K562 (cell line): Measurements from ENCODE around the gene SFMBT2. TPM values are rescaled to one million over a fixed set of nuclear protein-coding genes. Genes with fewer than 3 reads are reported as not detected.

Experiments used
- EGR1 ChIP-seq: fragments of 450-650 bp; conservative IDR thresholded peaks from 2 replicates; pipeline ENCODE4 v1.6.1; 2017; ENCODE audit warnings: mild to moderate bottlenecking
- HMGN3 ChIP-seq: IDR thresholded peaks from 2 replicates; pipeline ENCODE4 v1.6.1; 2011; ENCODE audit warnings: borderline replicate concordance, low read depth, mild to moderate bottlenecking, mixed read lengths, low read length; ENCODE audit not compliant: insufficient read length; ENCODE audit errors: extremely low read depth
- TAF1 ChIP-seq: IDR thresholded peaks from 2 replicates; pipeline ENCODE4 v1.6.1; 2011; ENCODE audit warnings: mild to moderate bottlenecking, low read length, moderate library complexity; ENCODE audit not compliant: insufficient read depth, control insufficient read depth, severe bottlenecking; ENCODE audit errors: extremely low read depth
- ZNF57 ChIP-seq: fragments of 450-650 bp; formaldehyde crosslinking; IDR thresholded peaks from 2 replicates; pipeline ENCODE4 v1.4.0; 2020; ENCODE audit warnings: mild to moderate bottlenecking, moderate library complexity
- polyA plus RNA-seq, 8 experiments: library from polyadenylated mRNA; depleted of rRNA in 4 of 8; stranded (reverse) in 5 of 8; unstranded in 3 of 8; fragments of >200 nt; fragmentation: Nextera tagmentation in 2 of 8; fragmentation: Illumina TruSeq in 1 of 8; extraction: Ambion mirVana in 2 of 8; extraction: Trizol in 1 of 8; gene quantifications; 2 replicates each; pipeline versions ENCODE4 v1.2.1 to v1.2.3, GENCODE V29; 2011 to 2014; ENCODE audit warnings: inconsistent platforms in 1 of 8, missing spikeins in 1 of 8
- total RNA-seq, 7 experiments: library from RNA; depleted of rRNA in 6 of 7; stranded (reverse); fragments of >200 nt in 6 of 7; fragmentation: Illumina TruSeq in 2 of 7; extraction: Trizol in 2 of 7; gene quantifications; 2 replicates each; pipeline versions ENCODE4 v1.2.1 to v1.2.3, GENCODE V29; 2011 to 2021; ENCODE audit warnings: low replicate concordance in 1 of 7
- TF ChIP-seq, protein P1 (sequence below): fragments of 450-650 bp; IDR thresholded peaks from 2 replicates; pipeline ENCODE4 v1.6.1; 2016; ENCODE audit warnings: low read depth
- TF ChIP-seq, protein P2 (sequence below): fragments of 200-600 bp; sonication (generic); IDR thresholded peaks from one replicate; pipeline ENCODE4 v1.6.1; 2012; ENCODE audit warnings: mild to moderate bottlenecking, low read depth, low read length, inconsistent platforms

The SFMBT2 gene
- total and polyA plus RNA-seq, 9 of the 15 experiments (the other 6 are each of a cell fraction or from before 2014, with no cell fraction given) = 1.2 to 13.6 (median 7.6) TPM

DNA sequence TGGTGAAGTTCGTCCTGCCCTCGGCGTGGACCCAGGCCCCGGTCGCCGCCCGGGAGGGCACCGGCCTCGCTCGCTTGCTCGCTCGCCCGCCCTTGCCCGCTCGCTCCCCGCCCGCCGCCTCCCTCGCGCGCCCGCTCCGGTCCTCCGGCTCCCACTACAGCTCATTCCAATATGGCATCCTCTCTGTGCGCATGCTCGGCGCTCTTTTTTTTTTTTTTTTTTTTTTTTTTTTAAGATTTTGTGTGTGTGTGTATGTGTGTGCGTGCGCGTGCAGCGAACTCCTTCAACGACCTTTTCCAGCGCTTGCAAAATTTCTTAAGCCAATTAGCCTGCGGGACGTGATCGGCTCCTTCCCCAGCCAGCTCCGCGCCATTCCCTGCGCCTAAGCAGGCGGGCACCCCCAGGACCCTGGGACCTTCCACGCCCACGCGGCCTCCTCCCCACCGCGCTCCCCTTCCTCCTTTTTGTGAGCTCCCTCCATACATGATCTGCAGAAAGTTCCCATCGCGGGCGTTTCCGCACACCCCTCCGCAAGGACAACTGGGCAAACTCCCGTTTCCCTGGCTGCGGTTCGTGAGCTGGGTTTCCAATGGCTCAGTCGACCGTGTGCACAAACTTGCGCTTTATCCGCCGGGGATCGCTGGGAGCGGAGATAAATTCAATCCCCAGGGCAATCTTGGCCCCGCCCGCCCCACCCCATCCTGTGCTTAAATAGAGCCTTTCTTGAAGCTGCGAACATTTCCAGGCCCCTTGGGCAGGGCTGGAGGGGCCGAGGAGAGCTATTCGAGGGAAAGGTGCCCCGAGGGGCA, at the start of gene SFMBT2 (continued):
- TF ChIP-seq, protein P1, sequence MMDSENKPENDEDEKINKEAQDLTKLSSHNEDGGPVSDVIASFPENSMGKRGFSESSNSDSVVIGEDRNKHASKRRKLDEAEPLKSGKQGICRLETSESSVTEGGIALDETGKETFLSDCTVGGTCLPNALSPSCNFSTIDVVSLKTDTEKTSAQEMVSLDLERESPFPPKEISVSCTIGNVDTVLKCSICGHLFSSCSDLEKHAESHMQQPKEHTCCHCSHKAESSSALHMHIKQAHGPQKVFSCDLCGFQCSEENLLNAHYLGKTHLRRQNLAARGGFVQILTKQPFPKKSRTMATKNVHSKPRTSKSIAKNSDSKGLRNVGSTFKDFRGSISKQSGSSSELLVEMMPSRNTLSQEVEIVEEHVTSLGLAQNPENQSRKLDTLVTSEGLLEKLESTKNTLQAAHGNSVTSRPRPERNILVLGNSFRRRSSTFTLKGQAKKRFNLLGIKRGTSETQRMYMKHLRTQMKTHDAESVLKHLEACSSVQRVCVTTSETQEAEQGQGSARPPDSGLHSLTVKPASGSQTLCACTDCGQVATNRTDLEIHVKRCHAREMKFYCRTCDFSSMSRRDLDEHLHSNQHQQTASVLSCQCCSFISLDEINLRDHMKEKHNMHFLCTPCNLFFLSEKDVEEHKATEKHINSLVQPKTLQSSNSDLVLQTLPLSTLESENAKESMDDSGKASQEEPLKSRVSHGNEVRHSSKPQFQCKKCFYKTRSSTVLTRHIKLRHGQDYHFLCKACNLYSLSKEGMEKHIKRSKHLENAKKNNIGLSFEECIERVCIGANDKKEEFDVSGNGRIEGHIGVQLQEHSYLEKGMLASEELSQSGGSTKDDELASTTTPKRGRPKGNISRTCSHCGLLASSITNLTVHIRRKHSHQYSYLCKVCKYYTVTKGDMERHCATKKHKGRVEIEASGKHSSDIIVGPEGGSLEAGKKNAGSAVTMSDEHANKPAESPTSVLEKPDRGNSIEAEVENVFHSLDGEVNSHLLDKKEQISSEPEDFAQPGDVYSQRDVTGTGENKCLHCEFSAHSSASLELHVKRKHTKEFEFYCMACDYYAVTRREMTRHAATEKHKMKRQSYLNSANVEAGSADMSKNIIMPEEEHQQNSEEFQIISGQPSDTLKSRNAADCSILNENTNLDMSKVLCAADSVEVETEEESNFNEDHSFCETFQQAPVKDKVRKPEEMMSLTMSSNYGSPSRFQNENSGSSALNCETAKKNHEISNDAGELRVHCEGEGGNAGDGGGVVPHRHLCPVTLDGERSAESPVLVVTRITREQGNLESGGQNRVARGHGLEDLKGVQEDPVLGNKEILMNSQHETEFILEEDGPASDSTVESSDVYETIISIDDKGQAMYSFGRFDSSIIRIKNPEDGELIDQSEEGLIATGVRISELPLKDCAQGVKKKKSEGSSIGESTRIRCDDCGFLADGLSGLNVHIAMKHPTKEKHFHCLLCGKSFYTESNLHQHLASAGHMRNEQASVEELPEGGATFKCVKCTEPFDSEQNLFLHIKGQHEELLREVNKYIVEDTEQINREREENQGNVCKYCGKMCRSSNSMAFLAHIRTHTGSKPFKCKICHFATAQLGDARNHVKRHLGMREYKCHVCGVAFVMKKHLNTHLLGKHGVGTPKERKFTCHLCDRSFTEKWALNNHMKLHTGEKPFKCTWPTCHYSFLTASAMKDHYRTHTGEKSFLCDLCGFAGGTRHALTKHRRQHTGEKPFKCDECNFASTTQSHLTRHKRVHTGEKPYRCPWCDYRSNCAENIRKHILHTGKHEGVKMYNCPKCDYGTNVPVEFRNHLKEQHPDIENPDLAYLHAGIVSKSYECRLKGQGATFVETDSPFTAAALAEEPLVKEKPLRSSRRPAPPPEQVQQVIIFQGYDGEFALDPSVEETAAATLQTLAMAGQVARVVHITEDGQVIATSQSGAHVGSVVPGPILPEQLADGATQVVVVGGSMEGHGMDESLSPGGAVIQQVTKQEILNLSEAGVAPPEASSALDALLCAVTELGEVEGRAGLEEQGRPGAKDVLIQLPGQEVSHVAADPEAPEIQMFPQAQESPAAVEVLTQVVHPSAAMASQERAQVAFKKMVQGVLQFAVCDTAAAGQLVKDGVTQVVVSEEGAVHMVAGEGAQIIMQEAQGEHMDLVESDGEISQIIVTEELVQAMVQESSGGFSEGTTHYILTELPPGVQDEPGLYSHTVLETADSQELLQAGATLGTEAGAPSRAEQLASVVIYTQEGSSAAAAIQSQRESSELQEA = no peak
- TF ChIP-seq EGR1 = peak; percentile 77
- TF ChIP-seq, protein P2, sequence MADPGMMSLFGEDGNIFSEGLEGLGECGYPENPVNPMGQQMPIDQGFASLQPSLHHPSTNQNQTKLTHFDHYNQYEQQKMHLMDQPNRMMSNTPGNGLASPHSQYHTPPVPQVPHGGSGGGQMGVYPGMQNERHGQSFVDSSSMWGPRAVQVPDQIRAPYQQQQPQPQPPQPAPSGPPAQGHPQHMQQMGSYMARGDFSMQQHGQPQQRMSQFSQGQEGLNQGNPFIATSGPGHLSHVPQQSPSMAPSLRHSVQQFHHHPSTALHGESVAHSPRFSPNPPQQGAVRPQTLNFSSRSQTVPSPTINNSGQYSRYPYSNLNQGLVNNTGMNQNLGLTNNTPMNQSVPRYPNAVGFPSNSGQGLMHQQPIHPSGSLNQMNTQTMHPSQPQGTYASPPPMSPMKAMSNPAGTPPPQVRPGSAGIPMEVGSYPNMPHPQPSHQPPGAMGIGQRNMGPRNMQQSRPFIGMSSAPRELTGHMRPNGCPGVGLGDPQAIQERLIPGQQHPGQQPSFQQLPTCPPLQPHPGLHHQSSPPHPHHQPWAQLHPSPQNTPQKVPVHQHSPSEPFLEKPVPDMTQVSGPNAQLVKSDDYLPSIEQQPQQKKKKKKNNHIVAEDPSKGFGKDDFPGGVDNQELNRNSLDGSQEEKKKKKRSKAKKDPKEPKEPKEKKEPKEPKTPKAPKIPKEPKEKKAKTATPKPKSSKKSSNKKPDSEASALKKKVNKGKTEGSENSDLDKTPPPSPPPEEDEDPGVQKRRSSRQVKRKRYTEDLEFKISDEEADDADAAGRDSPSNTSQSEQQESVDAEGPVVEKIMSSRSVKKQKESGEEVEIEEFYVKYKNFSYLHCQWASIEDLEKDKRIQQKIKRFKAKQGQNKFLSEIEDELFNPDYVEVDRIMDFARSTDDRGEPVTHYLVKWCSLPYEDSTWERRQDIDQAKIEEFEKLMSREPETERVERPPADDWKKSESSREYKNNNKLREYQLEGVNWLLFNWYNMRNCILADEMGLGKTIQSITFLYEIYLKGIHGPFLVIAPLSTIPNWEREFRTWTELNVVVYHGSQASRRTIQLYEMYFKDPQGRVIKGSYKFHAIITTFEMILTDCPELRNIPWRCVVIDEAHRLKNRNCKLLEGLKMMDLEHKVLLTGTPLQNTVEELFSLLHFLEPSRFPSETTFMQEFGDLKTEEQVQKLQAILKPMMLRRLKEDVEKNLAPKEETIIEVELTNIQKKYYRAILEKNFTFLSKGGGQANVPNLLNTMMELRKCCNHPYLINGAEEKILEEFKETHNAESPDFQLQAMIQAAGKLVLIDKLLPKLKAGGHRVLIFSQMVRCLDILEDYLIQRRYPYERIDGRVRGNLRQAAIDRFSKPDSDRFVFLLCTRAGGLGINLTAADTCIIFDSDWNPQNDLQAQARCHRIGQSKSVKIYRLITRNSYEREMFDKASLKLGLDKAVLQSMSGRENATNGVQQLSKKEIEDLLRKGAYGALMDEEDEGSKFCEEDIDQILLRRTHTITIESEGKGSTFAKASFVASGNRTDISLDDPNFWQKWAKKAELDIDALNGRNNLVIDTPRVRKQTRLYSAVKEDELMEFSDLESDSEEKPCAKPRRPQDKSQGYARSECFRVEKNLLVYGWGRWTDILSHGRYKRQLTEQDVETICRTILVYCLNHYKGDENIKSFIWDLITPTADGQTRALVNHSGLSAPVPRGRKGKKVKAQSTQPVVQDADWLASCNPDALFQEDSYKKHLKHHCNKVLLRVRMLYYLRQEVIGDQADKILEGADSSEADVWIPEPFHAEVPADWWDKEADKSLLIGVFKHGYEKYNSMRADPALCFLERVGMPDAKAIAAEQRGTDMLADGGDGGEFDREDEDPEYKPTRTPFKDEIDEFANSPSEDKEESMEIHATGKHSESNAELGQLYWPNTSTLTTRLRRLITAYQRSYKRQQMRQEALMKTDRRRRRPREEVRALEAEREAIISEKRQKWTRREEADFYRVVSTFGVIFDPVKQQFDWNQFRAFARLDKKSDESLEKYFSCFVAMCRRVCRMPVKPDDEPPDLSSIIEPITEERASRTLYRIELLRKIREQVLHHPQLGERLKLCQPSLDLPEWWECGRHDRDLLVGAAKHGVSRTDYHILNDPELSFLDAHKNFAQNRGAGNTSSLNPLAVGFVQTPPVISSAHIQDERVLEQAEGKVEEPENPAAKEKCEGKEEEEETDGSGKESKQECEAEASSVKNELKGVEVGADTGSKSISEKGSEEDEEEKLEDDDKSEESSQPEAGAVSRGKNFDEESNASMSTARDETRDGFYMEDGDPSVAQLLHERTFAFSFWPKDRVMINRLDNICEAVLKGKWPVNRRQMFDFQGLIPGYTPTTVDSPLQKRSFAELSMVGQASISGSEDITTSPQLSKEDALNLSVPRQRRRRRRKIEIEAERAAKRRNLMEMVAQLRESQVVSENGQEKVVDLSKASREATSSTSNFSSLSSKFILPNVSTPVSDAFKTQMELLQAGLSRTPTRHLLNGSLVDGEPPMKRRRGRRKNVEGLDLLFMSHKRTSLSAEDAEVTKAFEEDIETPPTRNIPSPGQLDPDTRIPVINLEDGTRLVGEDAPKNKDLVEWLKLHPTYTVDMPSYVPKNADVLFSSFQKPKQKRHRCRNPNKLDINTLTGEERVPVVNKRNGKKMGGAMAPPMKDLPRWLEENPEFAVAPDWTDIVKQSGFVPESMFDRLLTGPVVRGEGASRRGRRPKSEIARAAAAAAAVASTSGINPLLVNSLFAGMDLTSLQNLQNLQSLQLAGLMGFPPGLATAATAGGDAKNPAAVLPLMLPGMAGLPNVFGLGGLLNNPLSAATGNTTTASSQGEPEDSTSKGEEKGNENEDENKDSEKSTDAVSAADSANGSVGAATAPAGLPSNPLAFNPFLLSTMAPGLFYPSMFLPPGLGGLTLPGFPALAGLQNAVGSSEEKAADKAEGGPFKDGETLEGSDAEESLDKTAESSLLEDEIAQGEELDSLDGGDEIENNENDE = no peak
- TF ChIP-seq TAF1 = peak; percentile 66
- TF ChIP-seq ZNF57 = no peak
- TF ChIP-seq HMGN3 = peak; percentile 49
